GM21723 (cell line): ENCODE measurements around the gene TCFL5.

ENCODE experiments used
- ATAC-seq: cut with Tn5 transposase; IDR thresholded peaks from one replicate; pipeline ENCODE4 v1.9.1; 2021; ENCODE audit warnings: mild to moderate bottlenecking, moderate library complexity; ENCODE audit not compliant: unreplicated experiment

The TCFL5 gene

DNA sequence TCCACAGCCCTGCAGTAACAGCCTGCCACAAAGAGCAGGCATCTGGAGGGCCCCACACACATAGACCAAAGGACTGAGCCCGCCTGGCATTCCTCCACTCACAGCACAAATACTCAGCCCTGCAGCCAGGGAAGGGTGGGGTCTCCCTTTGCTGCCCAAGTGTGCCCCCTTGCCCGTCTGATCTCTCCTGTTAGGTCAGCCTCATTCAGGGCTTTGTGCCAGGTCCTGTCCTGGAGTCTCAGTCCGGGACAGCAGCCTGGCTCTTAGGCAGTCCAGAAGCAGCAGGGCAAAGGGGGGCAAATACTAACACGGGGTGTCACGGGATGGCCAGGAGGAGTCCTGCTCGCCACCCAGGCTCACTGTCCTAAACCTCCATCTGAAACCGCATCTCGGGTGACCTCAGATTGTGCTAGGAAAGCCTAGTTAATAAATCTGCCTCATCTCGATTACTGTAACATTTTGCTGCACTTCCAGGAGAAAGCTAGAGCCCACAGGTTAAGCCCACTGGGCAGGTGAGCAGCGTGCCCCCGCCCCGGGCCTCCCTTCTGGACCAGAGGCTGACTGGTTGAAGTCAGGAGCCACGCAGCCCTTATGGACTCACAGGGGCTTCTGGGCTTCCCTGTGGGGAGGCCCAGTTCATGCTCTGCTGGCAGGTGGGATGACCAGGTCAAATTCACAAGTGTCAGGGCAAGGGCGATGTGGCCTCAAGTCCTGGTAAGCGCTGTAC lies 60.2 kb downstream of the TCFL5 start:
- no peak for ATAC-seq

DNA sequence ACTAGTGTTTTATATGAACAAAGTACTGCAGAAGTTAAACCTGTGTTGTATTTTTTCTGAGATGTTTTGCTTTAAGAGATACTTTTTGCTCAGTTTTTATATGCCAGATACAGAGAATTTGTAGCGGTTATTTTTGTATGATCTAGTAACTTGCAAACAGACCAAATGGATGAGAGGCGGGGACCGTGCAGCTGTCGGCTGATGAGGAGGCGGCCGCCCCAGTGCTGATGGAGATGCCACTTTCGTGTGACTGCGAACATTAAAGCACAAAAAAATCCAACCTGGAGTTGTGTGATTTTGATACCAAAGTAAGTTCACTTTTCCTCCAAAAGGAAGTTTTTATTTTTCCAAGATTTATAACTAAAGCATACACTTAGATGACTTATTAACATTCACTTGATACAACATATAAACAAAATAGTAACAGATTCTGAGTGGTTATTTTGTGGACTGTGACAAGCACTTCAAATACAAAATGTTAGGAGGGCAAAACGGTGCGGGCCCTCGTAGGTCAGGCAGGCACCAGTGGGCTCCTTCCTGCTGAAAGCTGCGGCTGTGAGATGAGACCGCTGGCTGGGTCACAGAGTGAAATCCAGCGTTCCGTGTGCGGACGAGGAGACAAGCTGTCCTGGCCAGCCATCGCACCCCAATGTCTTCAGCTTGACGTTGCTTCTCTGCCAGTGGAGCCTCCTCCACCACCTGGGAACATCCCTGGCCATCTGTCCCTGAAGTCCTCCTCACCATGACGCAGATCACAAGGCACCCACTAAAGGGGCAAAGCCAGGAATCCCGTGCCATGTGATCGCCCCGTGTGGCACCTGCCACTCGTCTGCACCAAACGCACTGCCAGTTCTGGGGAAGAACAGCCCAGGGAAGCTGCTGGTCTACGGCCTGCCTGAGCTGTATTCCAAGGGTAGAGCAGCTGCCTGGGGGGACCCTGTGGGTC lies 61.0 kb downstream of the TCFL5 start:
- no peak for ATAC-seq

DNA sequence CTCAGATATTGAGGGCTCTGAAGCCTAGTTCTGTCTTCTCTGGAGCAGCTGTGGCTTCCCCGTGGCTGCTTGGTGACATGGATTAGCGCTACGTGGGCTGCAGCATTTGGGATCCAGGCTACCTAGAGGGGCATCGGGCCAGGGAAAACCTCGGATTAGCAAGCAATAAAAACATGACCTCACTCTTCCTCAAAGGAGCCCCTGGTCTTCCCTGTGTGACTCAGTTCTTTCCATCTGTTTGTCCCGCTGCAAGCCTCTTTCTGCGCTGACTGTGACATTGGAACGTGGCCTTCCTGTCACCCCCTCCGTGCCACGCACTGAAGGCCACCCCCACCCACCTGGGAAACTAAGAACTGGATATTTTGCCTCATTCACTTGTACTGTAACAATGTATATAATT lies 61.7 kb downstream of the TCFL5 start:
- no peak for ATAC-seq

DNA sequence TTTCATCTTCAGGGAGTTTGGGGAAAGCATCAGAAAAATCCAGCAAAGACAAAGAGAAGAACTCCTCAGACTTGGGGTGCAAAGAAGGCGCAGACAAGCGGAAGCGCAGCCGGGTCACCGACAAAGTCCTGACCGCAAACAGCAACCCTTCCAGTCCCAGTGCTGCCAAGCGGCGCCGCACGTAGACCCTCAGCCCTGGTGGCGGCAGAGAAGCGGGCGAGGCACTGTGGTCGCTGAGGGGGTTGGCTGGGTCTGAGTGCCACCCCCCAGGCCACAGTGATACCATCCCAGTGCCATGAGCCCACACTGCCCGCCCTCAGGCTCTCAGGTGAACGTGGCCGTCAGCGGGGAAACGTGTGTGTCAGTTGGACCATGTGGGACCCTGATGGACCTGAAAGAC lies 62.2 kb downstream of the TCFL5 start:
- no peak for ATAC-seq

DNA sequence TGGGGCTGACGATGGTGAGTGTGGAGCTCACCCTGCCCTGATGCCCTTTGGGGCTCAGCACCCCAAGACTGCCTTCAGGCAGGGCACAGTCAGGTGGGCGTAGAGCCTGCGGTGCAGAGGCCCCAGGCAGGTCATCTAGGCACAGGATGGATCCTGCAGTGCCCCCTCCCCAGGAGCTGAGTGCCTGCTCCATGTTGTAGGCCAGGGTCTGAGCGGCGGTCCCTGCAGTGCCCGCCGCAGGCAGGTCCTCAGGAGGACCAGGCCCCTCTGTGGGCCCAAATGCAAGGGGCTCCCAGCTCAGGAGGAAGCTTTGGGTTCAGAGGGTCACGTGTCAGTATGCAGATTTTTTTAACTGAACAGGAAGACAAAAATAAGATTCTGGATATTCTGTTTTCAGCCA lies 62.6 kb downstream of the TCFL5 start:
- ATAC-seq: no peak

DNA sequence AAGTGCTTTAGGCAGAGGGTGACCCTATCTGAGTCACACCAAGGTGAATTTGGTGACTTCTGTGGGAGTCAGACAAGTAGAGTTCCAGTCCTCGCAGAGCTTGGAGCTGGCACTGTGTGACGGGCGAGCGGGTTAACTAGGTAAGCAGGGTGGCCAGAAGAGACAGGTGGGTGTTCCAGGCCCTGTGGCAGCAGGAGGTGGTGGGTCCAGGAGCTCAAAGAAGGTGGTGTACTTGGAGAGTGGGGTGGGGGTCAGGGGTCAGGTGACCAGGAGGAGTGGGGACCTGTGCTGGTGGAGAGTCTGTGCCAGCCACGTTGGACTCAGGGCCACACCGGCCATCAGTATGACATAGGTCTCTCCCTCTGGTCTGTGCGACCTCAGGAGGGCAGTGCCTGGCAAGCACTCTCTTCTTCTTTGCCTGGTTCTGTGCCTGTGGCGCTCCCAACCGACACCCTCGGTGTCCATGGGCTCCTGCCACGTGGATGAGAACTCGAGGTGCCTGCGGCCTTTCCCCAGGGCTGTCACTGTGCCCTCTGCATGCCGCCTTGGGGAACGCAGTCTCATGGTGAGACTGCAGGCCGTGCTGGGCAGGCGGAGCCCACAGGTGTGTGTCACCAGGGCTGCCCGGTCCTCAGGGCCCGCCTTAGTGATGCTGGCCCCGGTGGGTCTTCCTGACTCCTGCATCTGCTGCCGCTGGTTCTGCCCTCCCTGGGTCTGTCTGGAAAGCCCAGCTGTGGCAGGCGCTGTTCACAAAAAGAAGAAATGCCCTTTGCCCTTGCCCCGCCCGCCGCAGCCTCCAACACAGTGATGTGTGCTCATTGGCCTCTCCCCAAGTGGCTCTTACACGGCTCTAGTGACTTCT lies 63.7 kb downstream of the TCFL5 start:
- no peak for ATAC-seq

DNA sequence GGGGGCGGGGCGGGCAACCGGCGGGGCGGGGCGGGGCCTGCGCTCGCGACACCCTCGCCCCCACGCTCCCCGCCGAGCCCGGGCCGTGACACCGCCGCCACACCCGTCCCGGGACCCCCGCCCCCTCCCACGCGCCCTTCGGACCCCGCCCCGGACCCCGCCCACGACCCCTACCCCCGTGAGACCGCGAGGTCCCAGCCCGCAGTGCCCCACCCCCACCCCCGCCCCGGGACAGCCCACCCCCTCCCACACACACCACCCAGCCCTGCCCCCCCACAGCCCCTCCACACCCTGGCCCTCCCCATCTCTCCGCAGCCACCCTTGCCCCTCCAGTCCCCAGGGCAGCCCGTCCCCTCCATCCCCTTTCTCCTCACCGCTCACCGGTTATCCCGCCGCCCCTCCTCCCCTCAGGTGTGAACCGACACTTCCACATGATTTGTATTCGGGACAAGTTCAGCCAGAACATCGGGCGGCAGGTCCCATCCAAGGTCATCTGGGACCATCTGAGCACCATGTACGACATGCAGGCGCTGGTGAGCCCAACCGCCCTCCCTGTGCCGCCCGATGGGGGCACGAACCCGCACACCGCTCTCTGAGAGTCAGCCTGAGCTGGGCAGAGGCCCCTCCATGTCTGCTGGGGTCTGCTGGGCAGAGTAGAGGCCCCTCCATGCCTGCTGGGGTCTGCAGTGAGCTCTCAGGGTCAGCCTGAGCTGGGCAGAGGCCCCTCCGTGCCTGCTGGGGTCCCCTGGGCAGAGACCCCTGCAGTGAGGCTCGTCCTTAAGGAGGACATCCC lies 64.7 kb downstream of the TCFL5 start:
- ATAC-seq: no peak

DNA sequence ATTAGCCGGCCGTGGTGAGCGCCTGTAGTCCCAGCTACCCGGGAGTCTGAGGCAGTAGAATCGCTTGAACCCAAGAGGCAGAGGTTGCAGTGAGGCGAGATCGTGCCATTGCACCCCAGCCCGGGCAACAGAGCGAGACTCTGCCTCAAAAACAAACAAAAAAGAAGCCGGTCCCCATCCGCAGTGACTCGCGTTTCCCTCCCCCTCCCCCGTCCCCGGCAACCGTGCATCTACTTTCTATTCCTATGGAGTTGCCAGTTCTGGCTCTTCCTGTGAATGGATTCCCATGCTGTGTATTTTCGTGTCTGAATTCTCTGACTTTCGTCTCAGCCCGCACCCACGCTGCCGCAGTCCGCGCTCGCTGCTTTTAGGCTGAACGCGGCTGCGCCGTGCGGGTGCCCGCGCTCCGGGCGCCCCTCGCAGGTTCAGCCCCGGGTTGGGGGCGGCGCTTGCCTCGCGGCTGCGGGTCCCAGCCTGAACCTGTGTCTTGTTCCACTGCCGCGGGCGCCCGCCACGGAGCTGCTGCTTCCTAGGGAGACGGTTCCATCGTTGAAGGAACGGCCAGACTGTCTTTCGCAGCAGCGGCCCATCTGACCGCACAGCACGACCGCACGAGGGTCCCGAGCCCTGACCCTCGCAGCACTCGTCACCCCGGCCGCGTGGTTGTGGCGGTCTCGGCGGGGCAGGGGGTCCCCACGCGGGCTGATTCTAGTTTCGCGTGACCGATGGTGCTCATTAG lies 66.4 kb downstream of the TCFL5 start:
- ATAC-seq: no peak

DNA sequence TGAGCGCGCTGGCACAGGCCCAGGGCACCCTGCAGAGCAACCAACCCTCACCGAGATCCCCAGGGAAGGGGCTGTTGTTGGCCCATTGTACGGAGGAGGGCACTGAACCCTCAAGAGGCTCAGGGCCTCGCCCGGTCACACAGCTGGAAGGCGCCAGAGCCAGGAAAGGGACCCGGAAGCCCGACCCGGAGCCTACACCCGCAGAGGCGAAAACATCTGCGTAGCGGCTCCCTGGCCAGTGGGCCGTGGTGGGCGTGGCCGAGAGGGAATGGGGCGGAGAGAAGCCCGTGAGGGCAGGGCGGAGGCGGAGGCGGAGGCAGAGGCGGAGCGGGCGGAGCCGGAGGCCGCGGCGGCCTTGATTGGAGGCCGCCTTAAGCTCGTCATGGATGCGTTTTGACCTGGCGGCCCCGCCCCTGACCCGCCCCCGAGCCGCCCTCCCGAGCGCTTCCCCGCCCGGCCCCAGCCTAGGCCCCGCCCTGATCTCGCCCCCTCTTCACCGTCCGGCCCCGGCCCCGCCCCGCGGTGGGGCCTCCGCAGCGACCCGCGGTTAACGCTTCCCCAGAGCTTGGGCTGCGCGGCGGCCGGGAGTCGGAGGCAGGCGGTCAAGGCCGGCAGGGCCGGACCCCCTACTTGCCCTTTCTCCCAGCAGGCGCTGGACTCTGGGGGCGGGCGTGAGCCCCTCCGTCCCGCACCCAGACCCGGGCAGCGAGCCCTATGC lies 67.5 kb downstream of the TCFL5 start:
- peak; percentile 66 for ATAC-seq

DNA sequence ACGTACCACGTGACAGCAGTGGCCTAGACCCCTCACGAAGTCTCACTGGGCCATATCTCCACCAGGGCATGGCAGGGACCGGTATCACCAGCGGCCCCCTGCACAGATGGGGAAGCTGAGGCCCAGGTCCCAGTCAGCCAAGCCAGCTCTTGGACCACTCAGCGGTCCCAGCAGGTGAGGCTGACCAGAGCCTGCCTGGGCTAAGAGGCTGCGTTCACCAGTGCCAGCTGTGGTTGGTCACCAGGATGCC lies 67.9 kb downstream of the TCFL5 start:
- ATAC-seq: no peak

DNA sequence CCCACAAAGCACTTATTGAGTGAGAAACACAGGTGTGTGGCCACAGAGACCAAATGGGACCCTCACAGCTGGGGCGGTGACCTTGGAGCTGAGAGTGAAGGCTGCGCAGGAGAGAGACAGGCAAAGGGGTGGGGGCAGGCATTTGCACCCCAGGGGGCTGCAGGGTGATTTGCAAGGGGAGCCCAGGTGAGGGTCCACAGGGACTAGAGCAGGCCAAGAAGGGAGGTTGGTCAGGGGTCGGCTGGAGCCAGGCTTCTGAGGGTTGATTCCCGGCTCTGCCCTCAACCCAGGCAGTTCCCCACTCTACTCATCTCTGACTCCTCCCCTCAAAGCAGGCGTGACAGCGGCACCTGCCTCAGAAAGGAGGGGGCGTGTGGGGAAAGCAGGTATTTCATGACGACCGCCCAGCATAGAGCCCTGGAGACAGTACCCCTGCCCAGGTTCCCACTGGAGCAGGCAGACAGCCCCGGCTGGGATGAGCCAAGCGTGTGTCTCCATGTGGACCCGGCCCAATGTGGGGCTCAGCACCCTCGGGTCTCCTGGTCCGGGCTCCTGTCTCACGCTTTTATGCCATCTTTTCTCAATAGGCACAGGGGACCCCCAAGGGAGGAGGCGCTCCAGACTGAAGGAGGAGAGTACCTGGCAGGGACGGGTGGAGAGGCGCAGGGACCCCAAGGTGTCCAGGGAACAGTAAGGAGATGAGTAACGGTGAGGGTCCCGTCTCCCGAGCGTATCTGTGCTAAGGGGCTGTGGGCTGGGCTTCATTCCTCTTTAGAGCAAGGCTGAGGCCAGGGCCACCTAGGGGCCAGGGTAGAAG lies 68.5 kb downstream of the TCFL5 start:
- ATAC-seq: no peak

DNA sequence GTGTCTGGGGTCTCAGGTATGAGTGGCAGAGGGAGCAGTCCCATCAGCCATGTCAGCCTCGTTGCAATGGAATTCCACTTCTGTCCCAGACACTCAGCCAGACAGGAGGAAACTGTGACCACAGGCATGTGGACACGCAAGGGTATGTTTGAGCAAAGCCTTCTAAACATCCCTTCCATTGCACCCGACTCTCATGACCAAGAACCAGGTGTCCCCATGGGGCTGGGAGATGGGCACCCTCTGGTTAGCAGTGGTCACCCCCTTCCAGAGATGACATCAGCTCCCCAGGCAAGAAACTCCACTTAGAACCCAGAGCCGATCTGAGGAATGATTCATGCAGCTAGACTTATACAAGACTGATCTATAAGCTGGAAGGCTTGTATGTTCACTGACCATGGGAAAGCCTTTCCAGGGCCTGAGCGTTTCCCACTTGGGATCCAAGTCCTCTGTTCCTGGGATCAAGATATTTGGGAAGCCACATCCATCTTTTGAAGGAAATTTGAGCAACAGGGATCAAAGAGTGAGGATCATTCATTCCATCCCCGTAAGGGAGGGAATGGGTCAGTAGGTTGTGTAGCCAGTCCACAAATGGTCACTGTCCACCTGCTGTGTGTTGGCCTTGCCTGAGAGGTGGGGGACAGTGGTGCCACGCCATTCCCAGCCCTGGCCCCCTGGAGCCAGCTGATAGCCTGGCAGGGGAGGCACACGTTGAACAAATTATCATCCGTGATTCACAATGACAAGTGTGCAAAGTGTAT lies 69.3 kb downstream of the TCFL5 start:
- no peak for ATAC-seq

DNA sequence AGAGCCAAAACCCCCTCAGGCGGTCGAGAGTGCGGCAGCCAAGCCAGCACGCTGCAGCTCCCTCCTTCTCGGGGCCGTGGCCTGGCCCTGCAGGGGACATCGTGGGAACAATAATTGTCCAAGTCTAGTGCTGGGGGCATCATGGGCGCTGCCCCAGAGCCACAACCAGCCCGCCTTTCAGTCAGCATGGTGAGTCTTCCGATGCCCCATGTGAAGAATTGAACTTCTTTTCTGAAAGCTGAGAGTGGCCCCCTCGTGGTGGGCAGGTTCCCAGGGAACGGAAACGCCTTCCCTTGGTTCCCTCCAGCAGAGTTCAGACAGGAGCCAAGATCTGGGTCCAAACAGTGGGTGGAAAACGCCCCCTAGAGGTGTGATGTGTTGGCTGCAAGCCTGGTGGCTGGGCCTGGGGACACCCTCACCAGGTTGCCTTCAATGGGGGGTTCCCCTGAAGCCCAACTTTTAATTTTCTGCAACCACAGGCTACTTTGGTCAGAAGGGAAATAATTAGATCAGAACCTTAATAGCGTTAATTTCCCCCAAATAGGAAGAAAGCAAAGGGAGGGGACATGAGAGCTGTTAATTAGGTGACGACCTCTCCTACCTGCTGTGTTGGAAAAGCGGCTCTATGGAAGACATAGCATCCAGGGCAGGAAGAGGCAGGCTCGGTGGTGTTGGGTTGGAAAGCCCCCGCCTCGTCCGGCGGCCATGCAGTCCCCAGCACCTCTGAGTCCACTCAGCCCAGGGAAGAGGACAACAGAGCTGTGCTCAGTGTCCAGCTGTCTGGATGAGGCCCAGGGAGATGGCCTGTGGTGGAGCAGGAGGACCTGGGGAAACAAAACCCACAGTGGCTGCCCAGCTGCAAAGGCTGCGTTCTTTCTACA lies 70.1 kb downstream of the TCFL5 start:
- ATAC-seq: no peak
